Ecto neural progenitor cell (in vitro differentiated cells): ENCODE measurements around the gene SGIP1.

Experiments
- DNase-seq: peaks from one replicate; pipeline ENCODE4 v3.0.0-alpha.2; 2018; ENCODE audit warnings: low spot score

SGIP1 gene

GRCh38 chr1:66523562-66523961, 10.4 kb upstream of the SGIP1 start:
- no peak for DNase-seq

DNA sequence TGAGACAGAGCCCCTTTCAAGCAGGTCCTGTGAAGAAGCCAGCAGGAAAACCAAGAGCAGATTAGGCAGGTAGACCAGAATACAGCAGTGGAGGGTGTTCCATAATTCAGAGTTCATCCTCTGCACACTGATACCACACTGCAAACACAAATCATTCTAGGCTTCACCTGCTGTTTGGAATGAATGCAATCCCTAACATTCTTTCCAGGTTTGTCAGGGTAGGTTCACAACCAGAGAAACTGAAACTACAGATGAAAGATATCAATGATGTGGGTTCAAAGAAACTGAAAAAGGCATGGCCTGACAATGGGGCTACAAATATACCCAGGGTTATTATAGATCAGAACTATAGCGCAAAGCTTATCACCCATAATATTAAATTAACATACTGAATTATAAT, 8.9 kb upstream of the SGIP1 start:
- DNase-seq = no peak

GRCh38 chr1:66526036-66526435, 7.9 kb upstream of the SGIP1 start:
- DNase-seq = no peak

GRCh38 chr1:66526991-66527390, 7.0 kb upstream of the SGIP1 start:
- no peak for DNase-seq

GRCh38 chr1:66527686-66528085, 6.3 kb upstream of the SGIP1 start:
- DNase-seq = no peak

DNA sequence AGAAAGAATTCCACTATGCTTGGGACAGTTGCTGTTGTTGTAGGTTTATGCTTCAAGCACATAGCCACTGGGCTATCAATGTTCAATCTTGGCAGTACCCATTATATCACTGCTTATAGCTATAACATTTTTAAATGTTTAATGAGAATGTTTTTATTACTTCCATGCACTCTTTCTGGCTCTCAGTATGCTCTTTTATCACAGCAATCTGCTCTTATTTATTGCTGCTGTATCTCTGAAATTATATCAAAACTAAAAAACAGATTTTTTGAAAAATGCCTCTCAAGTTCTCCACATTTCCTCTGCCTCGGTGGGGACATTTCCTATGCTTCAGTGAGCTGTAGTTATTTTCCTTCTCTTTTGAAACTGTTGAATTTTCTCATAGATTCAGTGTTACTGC, 5.4 kb upstream of the SGIP1 start:
- no peak for DNase-seq

GRCh38 chr1:66532214-66532613, 1.7 kb upstream of the SGIP1 start:
- no peak for DNase-seq

DNA sequence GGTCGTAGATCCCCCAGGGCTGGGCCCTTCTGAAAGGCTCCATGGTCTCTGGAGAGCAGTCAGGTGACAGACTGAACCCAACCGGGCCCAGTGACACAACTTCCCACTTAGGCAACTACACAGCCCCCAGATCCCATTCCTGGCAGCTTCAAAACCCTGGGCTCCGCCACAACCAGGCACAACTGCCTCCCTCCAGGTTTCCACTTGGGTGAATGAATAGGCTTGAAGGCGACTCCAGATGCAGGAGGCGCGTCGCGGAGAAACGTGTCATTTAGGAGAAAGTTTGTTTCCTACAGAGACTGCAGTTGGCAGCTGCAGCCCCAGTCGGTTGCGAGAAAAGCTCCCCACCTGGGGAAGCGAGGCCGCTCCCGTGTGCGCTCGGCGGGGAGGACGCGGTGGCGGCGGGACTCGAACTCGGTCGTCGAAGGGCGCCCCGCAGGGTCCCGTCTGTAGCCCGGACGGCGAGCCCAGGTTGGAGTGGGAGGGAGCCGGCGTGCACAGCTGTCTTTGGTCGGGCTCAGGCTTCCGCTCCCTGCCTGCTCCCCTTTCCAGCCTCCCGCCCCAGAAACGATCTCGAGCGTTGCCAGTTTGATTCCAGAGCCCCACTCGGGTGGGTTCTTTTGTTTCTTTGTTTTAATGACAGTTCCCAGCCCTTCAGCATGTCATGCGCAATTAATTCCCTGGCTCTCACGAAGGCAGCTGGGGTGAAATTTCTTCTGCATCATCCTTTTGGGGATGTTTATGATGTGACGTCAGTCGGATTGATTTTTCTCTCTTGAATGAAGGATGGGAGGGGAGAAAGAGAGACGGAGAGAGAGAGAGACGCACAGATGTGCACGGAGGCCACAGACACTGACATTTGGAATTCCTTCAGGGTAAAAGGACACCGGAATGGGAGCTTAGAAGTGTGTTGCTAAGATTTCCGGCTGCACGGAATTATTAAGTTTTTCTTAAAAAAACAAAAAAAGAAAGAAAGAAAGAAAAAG, 862 bp upstream of the SGIP1 start:
- no peak for DNase-seq

- DNase-seq = no peak
Measured at GRCh38 chr1:66535061-66535460, 1.1 kb downstream of the SGIP1 start.

DNA sequence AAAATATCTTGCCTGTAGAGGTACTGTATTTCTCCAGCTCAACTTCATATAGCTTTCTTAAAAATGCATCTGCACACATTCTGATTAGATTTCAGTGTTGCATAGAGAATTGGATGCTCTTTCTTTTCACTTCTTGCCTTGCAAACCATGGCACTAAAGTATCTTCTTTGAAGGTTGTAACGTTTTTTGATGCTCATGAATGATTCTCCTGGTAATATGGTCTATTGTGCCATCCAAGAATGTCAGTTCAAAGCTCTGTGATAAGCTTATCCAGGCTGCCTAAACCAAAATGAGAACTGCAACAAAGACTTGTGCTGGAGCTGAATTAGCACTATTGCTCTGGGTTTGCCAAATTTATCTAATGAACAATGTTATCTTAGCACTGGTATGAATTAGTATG, 1.9 kb downstream of the SGIP1 start:
- no peak for DNase-seq

DNA sequence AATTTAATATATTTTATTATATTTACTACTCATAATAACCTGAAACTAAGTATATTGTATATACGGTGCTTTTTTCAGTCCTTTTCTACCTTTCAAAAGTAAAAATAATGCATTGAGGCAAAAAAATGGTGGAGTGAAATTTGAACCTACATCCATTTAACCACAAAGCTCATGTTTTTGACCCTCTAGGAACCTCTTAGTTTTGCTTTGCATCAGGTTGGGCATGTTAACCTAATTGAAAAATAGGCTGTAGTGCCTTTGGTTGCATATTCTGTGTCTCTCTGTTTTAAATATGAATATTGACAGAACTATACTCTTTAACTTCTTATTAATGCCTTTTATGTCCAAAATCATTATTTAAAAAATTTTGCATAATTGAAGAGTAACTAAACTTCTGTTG, 3.8 kb downstream of the SGIP1 start:
- no peak for DNase-seq

GRCh38 chr1:66539491-66539890, 5.5 kb downstream of the SGIP1 start:
- no peak for DNase-seq

DNA sequence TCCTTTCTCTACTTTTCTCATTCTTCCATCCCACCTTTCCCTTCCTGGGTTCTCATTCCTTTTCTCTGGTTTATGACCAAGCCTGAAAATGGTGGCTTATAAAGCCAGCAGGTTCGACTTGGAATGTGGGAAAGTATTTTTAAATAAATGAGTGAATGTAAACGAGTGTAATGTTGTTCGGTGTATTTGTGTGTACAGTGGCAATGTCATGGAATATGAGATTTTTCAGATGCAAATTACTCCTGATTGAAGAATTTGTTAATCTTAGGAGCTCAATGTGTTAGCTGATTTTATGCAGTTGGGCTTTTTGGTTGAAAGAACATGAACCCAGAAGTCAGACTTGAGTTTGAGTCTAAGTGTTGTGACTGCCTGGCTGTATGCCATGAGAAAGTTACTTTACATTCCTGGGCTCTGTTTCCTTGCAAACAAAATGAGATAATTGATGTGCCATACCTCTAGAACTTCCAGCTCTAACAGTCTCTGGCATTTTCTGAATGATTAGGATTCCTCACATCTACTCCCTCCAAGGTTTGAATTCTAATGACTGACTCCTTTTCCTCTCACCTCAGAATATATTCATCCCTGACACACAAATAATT, 6.6 kb downstream of the SGIP1 start:
- DNase-seq = no peak

DNA sequence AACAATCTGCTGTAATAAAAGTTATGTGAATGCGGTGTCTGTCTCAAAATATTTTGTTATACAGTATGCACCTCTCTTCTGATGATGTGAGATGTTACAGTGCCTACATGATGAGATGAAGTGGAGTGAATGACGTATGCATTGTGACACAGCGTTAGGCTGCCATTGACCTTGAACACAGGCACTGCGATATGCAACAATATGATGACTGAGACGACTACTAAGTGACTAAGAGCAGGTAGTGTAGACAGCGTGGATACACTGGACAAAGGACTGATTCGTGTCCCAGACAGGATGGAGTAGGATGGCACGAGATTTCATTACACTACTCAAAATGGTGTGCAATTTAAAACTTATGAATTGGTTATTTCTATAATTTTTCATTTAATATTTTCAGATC, 8.4 kb downstream of the SGIP1 start:
- DNase-seq = no peak

- no peak for DNase-seq
Measured at GRCh38 chr1:66542811-66543767, 9.1 kb downstream of the SGIP1 start.

- no peak for DNase-seq
Measured at GRCh38 chr1:66546047-66546810, 12.3 kb downstream of the SGIP1 start.

GRCh38 chr1:66549017-66549416, 15.1 kb downstream of the SGIP1 start:
- no peak for DNase-seq

GRCh38 chr1:66550243-66550642, 16.3 kb downstream of the SGIP1 start:
- no peak for DNase-seq

GRCh38 chr1:66552287-66552686, 18.3 kb downstream of the SGIP1 start:
- DNase-seq = no peak

GRCh38 chr1:66552829-66553228, 18.9 kb downstream of the SGIP1 start:
- no peak for DNase-seq

- no peak for DNase-seq
Measured at GRCh38 chr1:66553846-66554245, 19.9 kb downstream of the SGIP1 start.

DNA sequence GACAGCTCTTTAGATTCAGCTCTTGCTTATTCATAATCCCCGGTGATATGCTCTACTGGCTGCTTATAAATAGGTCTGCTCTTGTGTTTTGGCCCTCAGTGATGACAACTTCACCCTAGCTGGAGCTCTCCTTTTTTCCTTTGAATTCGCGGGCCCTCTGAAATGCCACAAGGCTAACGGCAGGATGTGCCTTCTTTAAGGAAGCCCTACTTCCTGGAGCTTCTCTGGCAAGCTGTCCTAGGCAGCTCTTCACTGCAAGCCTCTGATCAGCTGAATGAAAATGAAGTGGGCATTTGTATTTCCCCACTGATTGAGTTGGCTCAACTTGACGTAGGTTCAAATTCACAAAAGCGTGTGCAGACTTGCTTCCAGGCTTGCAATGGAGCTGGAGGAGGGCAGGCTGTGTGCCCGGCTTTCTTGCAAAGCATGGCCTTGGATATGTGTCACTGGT, 22.2 kb downstream of the SGIP1 start:
- no peak for DNase-seq
